NCI-H2227 (cell line): ENCODE measurements around the gene INPP4A.

Experiments
- DNase-seq: peaks from one replicate; lab custom pipeline; 2025; ENCODE audit not compliant: unreplicated experiment; lab: John Stamatoyannopoulos, UW

INPP4A gene

DNA sequence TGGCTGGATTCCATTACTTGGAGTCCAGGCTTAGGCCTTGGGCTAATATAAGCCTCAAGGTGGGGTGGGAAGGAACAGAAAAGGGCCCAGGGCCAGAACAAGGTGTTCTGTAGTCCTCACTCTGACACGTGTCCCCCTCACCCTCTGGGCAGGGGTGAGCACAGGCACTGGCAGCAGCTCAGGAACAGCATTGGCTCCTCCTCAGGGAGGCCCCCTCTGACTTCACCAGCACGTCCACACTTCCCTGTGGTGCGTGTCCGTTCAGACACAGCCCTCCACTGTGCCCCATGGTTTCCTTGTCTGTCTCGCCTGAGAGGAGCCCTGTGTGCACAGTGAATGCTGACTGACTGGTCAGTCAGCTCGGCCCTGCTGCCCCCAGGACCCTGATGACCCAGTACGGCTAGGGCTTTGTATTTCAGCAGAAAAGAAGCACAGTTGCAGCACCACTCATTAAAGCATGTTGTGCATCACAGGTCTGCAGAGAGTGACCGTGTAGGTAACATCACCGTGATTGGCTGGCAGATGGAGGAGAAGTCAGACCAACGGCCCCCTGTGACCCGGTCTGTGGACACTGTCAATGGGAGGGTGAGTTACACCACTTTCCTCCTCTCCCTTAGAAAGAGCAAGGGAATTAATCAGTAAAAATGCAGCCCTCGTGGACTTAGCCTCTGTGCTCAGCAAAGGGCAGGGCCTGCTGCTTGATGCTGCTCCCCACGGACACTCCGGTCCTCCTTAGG, 92.9 kb downstream of the INPP4A start:
- no peak for DNase-seq

GRCh38 chr2:98538280-98539041, 93.8 kb downstream of the INPP4A start:
- no peak for DNase-seq

DNA sequence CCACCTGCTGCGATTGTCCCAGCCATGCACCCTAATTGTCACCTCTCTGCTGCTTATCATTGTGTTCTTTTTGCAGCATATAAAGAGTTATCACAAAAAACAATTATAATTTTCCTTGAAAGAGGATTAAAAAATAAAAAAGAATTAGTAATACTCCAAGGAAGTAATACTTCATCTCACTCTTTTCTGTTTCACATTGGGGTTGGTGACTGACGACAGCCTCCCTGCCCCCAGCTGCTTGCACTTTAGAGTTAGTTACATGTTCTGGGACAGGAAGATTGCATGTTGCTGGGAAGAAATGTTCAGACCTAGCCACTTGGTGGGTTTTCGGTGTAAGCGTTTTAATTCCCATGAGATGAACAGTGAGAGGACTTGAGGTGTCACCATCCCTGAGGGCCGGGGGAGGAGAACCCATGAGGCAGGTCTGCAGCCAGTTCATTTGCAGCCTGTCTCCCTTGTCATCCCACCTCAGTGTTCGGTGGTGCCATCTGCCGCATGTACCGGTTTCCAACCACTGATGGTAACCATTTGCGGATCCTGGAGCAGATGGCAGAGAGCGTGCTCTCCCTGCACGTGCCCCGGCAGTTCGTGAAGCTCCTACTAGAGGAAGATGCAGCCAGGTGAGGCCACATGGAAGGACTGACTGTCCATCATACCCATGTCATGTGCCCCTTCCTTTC, 94.5 kb downstream of the INPP4A start:
- no peak for DNase-seq

DNA sequence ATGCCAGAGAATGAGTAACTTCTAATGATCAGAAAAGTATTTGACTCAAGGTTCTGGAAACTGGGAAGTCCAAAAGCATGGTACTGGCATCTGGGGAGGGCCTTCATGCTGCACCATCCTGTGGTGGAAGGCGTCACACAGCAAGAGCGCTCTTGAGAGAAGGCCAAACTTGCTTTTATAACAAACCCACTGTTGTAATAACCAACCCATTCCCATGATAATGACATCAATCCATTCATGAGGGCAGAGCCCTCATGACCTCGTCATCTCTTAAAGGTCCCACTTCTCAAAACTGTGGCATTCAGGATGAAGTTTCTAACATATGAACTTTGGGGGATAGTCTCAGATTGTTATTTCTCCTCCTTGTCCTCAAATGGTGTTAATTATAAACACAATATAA, 95.9 kb downstream of the INPP4A start:
- no peak for DNase-seq

DNA sequence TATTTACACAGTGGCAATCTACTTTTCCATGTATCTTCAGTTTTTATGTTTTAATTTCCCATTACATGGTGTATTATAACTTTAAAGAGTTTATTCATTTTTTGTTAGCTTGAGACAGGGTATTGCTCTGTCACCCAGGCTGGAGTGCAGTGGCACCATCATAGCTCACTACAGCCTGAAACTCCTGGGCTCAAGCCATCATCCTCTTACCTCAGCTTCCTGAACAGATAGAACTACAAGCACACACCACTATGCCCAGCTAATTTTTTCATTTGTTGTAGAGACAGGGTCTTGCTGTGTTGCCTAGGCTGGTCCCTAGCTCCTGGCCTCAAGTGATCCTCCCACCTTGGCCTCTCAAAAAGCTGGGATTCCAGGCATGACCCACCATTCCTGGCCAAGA, 96.8 kb downstream of the INPP4A start:
- no peak for DNase-seq

- no peak for DNase-seq
Measured at GRCh38 chr2:98541906-98542305, 97.2 kb downstream of the INPP4A start.

DNA sequence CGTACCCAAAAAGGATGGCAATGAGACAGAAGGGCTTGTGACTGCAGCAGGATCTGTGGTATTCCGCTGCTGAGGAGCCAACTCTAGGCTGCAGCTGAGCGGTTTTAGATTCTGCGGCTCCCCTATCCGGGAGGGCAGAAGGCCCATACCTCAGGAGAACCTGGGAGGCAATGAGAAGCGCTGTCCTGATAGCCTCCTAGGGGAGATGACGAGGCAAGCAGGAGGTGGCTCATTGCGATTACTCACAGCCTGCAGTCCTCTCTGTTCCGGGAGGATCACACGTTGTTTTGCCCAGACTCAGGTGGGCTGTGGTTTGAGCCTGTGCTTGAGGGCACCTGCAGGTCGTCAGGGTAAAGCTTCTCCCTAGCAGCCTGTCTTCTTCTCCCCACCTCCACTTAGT, 98.6 kb downstream of the INPP4A start:
- no peak for DNase-seq

- no peak for DNase-seq
Measured at GRCh38 chr2:98543842-98544241, 99.2 kb downstream of the INPP4A start.

- no peak for DNase-seq
Measured at GRCh38 chr2:98545591-98545990, 100.9 kb downstream of the INPP4A start.

- DNase-seq: no peak
Measured at GRCh38 chr2:98546186-98546585, 101.5 kb downstream of the INPP4A start.

GRCh38 chr2:98547092-98547790, 102.6 kb downstream of the INPP4A start:
- no peak for DNase-seq

GRCh38 chr2:98548920-98549818, 104.5 kb downstream of the INPP4A start:
- no peak for DNase-seq

DNA sequence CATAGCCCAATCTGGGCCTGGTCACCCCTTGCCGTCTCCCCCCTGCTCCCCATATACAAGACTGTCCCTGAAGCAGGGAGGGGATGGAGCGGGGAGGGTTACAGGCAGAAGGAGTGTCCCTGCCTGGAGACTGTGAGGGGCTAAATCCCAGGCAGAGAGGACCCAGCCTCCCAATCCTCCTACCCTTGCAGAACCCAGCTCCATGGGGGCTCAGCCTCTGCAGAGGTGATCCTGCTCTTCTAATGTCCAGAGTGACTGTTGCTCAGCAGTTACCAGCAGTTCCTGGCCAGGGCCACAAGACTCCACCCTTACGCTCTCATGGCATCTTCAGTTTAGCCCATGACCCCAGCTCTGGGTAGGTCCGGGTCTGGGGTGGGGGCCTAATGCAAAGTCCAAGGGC, 105.5 kb downstream of the INPP4A start:
- DNase-seq: no peak

DNA sequence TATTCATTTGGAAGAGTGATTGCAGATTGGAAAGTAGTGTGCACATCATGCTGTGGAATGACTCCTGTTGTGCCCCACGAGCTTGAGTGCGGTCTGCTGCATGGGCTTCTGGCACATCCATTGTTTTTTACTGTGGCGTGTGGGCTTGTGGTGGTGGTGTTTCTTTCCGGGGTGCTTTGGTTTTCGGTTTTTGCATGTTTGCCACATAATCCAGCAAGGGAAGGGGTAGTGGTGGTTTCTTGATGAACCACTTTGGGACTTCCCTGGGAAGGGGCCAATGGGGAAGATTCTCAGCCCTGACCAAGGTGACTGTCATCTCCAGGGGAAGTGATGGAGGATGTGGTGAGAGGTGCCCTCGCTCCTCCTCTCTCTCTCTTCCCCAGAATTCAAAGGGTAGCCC, 106.7 kb downstream of the INPP4A start:
- DNase-seq: no peak

DNA sequence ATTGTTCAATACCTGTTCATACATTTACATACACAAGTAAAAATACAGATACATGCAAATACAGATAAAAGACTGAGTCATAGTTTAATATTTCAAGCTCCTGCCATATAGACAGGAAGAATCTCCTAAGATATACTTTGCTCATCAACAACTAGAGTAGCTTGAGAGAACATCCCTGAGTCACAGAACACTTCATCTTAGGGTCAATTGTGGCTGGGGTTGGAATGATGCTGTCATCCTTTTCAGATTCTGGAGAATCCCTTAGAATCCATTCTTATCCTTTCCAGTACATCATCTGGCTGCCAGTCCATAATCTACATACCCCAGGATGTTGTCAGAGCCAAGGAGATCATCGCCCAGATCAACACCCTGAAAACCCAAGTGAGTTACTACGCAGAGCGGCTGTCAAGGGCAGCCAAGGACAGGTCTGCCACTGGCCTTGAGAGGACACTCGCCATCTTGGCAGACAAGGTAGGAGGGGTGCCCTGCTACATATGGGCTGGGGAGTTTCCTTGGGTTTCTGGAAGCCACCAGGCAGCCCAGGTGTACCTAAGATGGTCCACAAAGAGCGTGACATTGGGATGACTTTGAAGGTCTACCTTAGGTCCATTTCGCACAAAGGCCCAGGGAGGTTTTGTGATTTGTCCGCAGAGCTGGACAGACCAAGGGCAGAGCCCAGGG, 108.0 kb downstream of the INPP4A start:
- DNase-seq: no peak

DNA sequence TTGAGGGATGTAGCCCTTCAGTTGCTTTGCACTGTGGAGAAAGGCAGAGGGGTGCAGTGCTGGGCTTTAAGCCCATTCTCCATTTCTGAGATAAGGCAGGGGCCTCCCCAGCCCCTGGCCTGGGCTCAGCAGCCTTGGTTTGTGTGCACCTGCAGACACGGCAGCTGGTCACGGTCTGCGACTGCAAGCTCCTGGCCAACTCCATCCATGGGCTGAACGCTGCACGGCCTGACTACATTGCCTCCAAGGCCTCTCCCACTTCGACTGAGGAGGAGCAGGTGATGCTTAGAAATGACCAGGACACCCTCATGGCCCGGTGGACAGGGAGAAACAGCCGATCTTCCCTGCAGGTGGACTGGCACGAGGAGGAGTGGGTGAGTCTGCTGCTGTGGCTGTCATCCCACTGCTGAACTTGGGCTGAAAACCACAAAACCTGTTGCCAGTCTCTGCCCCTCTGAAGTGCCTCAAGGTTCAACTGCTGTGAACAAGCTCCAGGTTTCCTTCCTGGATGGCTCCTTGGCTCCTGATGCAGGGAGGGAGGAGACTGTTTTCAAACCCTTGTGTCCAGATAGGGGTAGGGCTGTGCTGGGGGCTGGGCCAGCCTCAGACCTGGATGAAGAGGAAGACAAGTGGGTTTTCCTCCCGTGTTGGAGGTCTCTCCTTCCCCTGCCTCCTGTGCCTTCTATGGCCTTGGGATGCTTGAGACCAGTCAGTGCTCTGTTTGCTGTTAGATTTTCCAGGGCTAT, 109.6 kb downstream of the INPP4A start:
- no peak for DNase-seq

- no peak for DNase-seq
Measured at GRCh38 chr2:98555696-98556095, 111.0 kb downstream of the INPP4A start.

- no peak for DNase-seq
Measured at GRCh38 chr2:98556344-98557033, 111.8 kb downstream of the INPP4A start.
